K562 (cell line): Measurements from ENCODE around the gene RSPH1. TPM values are rescaled to one million over a fixed set of nuclear protein-coding genes. Genes with fewer than 3 reads are reported as not detected.
A peak's percentile ranks its signal among the peaks of the same experiment; 100 is the strongest.

Source experiments
- ARID1B ChIP-seq: fragments of 450-650 bp; IDR thresholded peaks from 2 replicates; pipeline ENCODE4 v1.6.1; 2016; ENCODE audit warnings: antibody characterized with exemption, mild to moderate bottlenecking, inconsistent platforms
- ATF2 ChIP-seq: sonication (generic); formaldehyde crosslinking; IDR thresholded peaks from 2 replicates; pipeline ENCODE4 v1.8.1; 2022; ENCODE audit warnings: missing genetic modification reagents
- CBFA2T3 ChIP-seq: fragments of 450-650 bp; IDR thresholded peaks from 2 replicates; pipeline ENCODE4 v1.6.1; 2017
- GTF2B ChIP-seq: IDR thresholded peaks from 2 replicates; pipeline ENCODE4 v1.6.1; 2011; ENCODE audit not compliant: insufficient read length; ENCODE audit errors: extremely low read depth
- JUND ChIP-seq, 2 experiments: IDR thresholded peaks; 2 replicates in 1 of 2; 3 replicates in 1 of 2; pipeline ENCODE4 v1.6.1; 2011; ENCODE audit warnings: borderline replicate concordance in 2 of 2, low read depth in 2 of 2, low read length in 2 of 2, improper control_type of control experiment in 1 of 2, missing biosample characterization in 1 of 2, missing genetic modification characterization in 1 of 2, missing genetic modification reagents in 1 of 2
- KDM4B ChIP-seq, 2 experiments: fragments of 450-650 bp in 1 of 2; sonication (generic) in 1 of 2; IDR thresholded peaks; 2 replicates each; pipeline ENCODE4 v1.6.1; 2016 to 2017; ENCODE audit warnings: borderline replicate concordance in 2 of 2, antibody characterized with exemption in 1 of 2, low read depth in 1 of 2, mild to moderate bottlenecking in 1 of 2
- NCOA6 ChIP-seq: fragments of 450-650 bp; IDR thresholded peaks from 2 replicates; pipeline ENCODE4 v1.6.1; 2017; ENCODE audit warnings: mild to moderate bottlenecking
- NEUROD1 ChIP-seq: fragments of 150-350 bp; IDR thresholded peaks from 2 replicates; pipeline ENCODE4 v1.6.1; 2014; ENCODE audit warnings: borderline replicate concordance, low read length, low read depth; ENCODE audit not compliant: partially characterized antibody
- NFE2 ChIP-seq: IDR thresholded peaks from 2 replicates; pipeline ENCODE4 v1.6.1; 2014; ENCODE audit warnings: antibody characterized with exemption, low read depth
- PHB2 ChIP-seq: fragments of 450-650 bp; IDR thresholded peaks from 2 replicates; pipeline ENCODE4 v1.6.1; 2017; ENCODE audit warnings: low read depth
- PHF20 ChIP-seq: fragments of 450-650 bp; IDR thresholded peaks from 2 replicates; pipeline ENCODE4 v1.6.1; 2018; ENCODE audit not compliant: partially characterized antibody
- PHF21A ChIP-seq: fragments of 450-650 bp; IDR thresholded peaks from 2 replicates; pipeline ENCODE4 v1.6.1; 2017; ENCODE audit warnings: low read depth, borderline replicate concordance
- PHTF2 ChIP-seq: fragments of 250-450 bp; sonication (Bioruptor Pico); IDR thresholded peaks from 2 replicates; pipeline ENCODE4 v1.5.0; 2021; ENCODE audit warnings: mild to moderate bottlenecking
- POLR3G ChIP-seq: IDR thresholded peaks from 2 replicates; pipeline ENCODE4 v1.6.1; 2011; ENCODE audit not compliant: insufficient read length, insufficient replicate concordance; ENCODE audit errors: extremely low read depth
- PRDM10 ChIP-seq: fragments of 450-650 bp; IDR thresholded peaks from 2 replicates; pipeline ENCODE4 v1.6.1; 2018; ENCODE audit not compliant: partially characterized antibody
- U2AF1 ChIP-seq: fragments of 200-400 bp; formaldehyde crosslinking; optimal IDR thresholded peaks from 2 replicates; pipeline ENCODE3; 2017; ENCODE audit warnings: mild to moderate bottlenecking, low read depth, low read length, moderate library complexity
- ZBTB1 ChIP-seq: sonication (generic); formaldehyde crosslinking; IDR thresholded peaks from 2 replicates; pipeline ENCODE4 v1.8.1; 2023; ENCODE audit warnings: missing genetic modification reagents, low read depth, mild to moderate bottlenecking, borderline replicate concordance
- ZNF253 ChIP-seq: fragments of 250-450 bp; sonication (Bioruptor Pico); conservative IDR thresholded peaks from 2 replicates; pipeline ENCODE4 v1.6.1; 2021; ENCODE audit warnings: mild to moderate bottlenecking
- ZNF311 ChIP-seq: fragments of 250-450 bp; sonication (Bioruptor Pico); IDR thresholded peaks from 2 replicates; pipeline ENCODE4 v1.4.0; 2020; ENCODE audit warnings: mild to moderate bottlenecking, moderate library complexity
- ZNF449 ChIP-seq: fragments of 250-450 bp; sonication (Bioruptor Pico); IDR thresholded peaks from 2 replicates; pipeline ENCODE4 v1.8.0; 2022; ENCODE audit warnings: moderate library complexity, mild to moderate bottlenecking, inconsistent platforms
- polyA plus RNA-seq, 8 experiments: library from polyadenylated mRNA; depleted of rRNA in 4 of 8; stranded (reverse) in 5 of 8; unstranded in 3 of 8; fragments of >200 nt; fragmentation: Nextera tagmentation in 2 of 8; fragmentation: Illumina TruSeq in 1 of 8; extraction: Ambion mirVana in 2 of 8; extraction: Trizol in 1 of 8; gene quantifications; 2 replicates each; pipeline versions ENCODE4 v1.2.1 to v1.2.3, GENCODE V29; 2011 to 2014; ENCODE audit warnings: inconsistent platforms in 1 of 8, missing spikeins in 1 of 8
- total RNA-seq, 7 experiments: library from RNA; depleted of rRNA in 6 of 7; stranded (reverse); fragments of >200 nt in 6 of 7; fragmentation: Illumina TruSeq in 2 of 7; extraction: Trizol in 2 of 7; gene quantifications; 2 replicates each; pipeline versions ENCODE4 v1.2.1 to v1.2.3, GENCODE V29; 2011 to 2021; ENCODE audit warnings: low replicate concordance in 1 of 7

RSPH1 gene
- total and polyA plus RNA-seq, 9 of the 15 experiments (the other 6 are each of a cell fraction or from before 2014, with no cell fraction given), result 0.17 TPM; not detected in 8

GRCh38 chr21:42545745-42546144 lies 49.7 kb upstream of the RSPH1 start (continued):
- TF ChIP-seq KDM4B (IDR thresholded peaks at IDR 0.05; ENCODE audit: borderline replicate concordance in 2 of 2, low read depth in 1 of 2), result no peak
- peak; percentile 80 for TF ChIP-seq ARID1B
- TF ChIP-seq PHF20, result no peak
- no peak for TF ChIP-seq U2AF1
- no peak for TF ChIP-seq NEUROD1
- peak; percentile 48; the same call in 1 of the 2 replicates for TF ChIP-seq ZNF311
- no peak for TF ChIP-seq PHTF2 (CRISPR knock-in tag)
- TF ChIP-seq ZNF449 (CRISPR knock-in tag), result peak; percentile 23; the same call in 1 of the 2 replicates
- TF ChIP-seq NCOA6, result no peak
- TF ChIP-seq PHB2, result no peak
- no peak for TF ChIP-seq ZBTB1 (CRISPR knock-in tag)
- TF ChIP-seq PHF21A, result no peak
- TF ChIP-seq POLR3G, result no peak
- TF ChIP-seq GTF2B, result no peak
- no peak for TF ChIP-seq NFE2
- TF ChIP-seq PRDM10, result no peak
- TF ChIP-seq CBFA2T3, result peak; percentile 88
- TF ChIP-seq JUND (IDR thresholded peaks at IDR 0.05; ENCODE audit: borderline replicate concordance, low read depth, low read length), result peak; percentile 75
- TF ChIP-seq JUND (tag; IDR thresholded peaks at IDR 0.05; ENCODE audit: borderline replicate concordance, low read depth, low read length), result peak; percentile 82; the same call in 1 of the 3 replicates
- TF ChIP-seq ATF2 (CRISPR knock-in tag), result no peak
- TF ChIP-seq ZNF253 (CRISPR knock-in tag), result no peak
